ENCODE results near the gene MEGF11.

MEGF11 gene

DNA sequence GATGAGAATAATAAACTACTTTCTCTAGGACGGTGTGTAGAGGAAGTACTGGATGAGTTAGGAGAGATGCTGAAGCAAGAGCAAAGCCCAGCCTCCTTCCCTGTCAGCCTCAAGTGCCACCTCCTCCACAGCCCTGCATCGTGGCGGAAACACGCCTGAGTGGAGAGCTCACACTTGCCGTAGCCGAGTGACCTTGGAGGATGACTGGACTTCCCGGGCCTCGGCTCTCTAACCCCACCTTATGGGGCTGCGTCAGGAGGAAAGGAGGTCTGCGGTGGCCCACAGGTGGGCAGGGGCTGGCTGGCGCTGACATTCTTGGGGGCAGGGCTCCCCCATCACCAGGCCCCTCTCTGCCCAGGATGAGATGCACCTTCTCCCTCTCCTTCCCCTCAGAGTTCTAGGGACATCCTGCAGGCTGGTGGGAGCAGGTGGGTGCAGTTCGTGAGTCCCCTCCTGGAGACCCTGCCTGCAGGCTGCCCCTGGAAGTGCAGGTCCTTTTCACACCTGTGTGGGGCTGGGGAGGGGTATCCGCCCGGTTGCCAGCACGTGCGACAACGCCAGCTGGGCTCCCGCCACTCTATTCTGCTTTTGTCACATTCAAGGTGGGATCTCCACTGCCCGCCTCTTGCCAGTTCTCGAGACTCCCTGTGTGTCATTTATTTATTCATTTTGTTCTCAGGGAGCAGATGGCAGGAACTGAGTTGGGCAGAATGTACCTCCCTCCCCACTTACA, 175.2 kb downstream of the MEGF11 start:
- no peak for DNase-seq

- DNase-seq, result no peak
Observed at GRCh38 chr15:66077320-66077663, 176.3 kb downstream of the MEGF11 start.

DNA sequence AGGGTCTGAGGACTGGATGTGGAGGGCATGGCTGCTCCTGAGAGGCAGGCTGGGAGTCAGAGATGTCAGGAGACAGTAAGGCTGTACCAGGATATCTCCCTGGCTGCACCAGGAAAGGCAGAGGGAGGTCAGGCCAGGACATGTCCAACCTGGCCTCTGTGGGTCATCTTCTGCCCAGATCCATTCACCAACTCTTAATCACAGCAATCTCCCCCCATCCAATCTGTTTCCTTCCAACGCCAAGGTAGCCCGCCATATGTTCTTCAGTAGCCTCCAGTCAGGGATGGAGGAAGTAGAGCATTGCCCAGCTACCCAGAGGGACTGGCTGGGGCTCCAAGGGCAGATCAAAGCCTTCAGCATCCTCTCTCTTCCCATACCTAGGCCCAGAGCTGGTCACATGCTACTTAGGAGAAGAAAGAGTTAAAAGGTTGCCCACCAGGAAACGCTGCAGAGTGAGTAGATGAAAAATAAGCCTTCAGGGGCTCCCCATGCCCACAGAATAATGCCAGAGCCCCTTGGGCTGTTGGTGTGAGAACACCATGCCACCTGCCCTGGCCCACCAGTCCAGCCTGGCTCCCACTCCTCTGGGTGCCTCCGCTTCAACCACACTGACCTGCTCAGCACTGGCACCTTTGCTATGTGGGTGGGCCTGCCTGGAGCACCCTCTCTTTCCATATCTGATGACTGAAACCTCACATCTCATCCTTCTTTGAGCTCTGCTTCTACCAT, 176.8 kb downstream of the MEGF11 start:
- no peak for DNase-seq

GRCh38 chr15:66075947-66076346, 177.6 kb downstream of the MEGF11 start:
- DNase-seq, result no peak

GRCh38 chr15:66072616-66073361, 180.8 kb downstream of the MEGF11 start:
- no peak for DNase-seq

GRCh38 chr15:66071921-66072295, 181.6 kb downstream of the MEGF11 start:
- DNase-seq, result no peak

DNA sequence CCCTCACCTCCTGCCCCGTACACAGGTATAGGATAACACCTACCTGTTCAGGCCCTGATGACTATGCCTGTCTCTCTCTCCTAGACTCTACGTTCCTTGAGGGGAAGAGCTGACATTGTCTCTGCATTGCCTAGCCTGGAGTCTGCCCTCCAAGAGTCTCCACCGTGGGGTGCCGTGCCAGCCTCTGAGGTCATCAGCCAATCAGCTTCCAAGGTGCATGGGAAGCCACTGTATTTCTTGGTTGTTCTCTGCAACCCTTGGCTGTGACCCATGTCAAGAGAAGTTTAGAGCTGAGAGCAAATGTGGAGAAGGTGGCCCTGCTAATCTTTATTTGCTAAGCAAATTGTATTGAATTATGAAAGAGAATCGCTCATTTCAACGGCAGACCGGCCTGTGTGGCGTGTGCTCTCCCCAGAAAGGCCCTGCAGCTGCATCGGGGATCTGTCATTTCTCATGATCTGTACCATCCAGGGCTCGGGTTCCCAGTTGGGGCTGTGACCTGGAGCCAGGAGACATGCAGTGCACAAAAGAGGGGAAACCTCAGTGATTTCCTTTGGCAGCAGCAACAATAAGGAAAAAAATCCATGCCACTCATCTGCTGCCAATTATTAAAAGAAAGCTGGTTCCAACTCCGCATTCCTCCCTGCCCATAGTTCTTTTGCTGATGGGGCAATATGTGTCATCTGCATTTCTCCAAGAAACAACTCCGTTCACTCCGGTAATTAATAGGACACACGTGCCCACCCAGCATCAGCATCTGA, 182.2 kb downstream of the MEGF11 start:
- no peak for DNase-seq

DNA sequence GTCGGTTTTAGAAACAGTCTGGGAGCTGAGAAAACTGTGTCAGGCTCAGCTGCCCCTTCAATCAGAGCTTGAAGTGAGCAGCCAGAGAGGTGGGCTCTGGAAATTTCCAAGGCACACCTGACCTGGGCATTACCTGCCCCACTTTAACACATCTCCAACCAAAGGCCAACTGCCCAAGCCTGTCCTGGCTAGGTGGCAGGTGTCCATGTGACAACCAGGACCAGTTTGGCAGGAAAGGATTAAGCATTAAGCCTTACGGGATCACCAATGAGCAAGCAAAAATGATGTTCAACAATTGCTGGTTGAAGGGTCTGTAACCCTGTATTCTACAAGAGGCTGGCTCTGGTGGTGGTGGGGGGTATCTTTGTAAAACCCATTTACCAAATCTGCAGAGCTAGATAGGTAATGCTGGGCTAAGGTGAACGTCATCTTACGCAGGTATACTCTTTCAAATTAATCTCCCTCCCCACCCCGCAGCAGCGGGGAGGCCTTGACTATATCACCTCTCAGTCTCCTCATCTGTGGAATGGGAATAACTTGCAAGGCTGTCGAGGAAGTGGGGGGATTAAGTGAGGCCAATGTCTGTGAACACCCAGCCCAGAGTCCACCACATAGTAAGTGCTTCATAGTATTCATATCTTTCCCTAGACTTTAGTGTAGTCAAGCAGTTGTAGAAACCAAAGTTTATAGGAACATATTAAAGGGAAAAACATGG, 183.2 kb downstream of the MEGF11 start:
- no peak for DNase-seq

GRCh38 chr15:66069751-66070150, 183.8 kb downstream of the MEGF11 start:
- DNase-seq, result no peak

DNA sequence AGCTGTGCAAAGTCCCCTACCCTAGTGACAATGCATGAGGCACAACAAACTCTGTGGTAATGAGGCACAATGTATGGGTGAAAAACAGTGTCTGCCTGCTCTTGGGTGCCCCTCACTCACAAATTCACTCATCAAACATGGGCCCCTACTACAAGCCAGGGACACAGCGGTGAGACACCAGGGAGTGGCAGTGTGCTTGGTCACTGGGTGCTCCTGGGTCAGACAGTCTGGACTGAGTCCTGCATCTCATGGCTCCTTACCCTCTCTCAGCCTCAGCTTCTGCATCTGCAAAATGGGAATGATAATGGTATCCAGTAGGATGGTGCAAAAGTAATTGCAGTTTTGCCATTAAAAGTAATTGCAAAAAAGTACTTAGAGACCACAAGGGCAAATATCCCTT, 184.7 kb downstream of the MEGF11 start:
- no peak for DNase-seq

- no peak for DNase-seq
Observed at GRCh38 chr15:66067687-66068086, 185.9 kb downstream of the MEGF11 start.

DNA sequence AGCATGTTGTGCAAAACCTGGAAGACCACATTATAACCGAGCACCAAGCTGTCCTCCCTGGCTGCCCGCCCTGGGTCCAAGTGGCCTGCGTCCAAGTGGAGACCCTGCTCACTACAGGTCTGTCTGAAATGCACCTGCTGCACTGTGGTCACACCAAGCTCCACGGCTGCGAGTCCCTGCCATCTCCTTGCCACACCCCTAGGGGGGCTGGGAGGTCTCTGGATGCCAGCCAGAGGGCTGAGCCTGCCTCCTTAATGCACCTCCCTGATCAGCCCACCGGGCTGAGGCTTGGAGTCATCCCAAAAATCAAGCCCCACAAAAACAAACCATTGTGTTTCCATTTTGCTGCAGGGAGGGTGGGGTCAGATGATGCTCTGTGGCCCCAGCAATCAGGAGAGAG, 187.1 kb downstream of the MEGF11 start:
- DNase-seq, result no peak

- DNase-seq, result no peak
Observed at GRCh38 chr15:66066005-66066404, 187.5 kb downstream of the MEGF11 start.

- no peak for DNase-seq
Observed at GRCh38 chr15:66065325-66065724, 188.2 kb downstream of the MEGF11 start.

DNA sequence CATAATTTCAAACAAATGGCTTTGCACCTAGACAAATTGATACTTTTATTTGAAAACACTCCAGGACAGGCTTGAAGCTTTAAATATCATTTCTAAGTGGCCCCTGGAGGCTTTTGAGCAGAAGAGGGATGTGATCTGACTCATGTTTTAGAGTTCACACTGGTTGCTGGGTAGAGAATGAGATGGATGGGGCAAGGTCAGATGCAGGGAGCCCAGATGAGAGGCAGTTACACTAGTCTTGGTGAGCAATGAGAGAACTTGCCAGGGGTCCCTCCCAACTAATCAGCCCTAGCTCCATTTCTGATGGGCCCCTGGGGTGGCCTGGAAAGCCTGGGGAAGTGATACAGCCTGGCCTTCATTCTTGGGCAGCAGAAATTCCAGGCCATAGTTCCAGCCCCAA, 190.4 kb downstream of the MEGF11 start:
- DNase-seq, result no peak

- DNase-seq, result no peak
Observed at GRCh38 chr15:66057089-66057488, 196.5 kb downstream of the MEGF11 start.

- no peak for DNase-seq
Observed at GRCh38 chr15:66053991-66054390, 199.6 kb downstream of the MEGF11 start.

DNA sequence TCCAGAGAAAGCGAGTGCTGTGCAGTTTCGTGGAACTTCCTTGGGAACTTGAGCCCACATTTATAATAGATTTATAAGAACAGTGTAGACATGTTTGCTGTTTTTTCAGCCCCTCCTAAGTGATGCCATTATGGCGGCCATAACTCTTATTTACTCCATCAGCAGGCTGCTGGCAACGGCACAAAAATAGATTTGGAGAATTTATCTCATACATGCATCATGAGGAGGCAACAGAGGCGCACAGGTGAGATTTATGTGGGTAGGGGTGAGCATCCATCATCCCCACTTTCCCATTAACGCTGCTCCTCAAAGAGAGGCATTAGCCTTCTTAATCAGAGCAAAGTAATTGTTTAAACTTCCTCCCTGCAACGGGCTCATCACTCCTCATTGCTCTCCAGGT, 201.7 kb downstream of the MEGF11 start:
- peak; percentile 28 for DNase-seq

GRCh38 chr15:66050264-66050663, 203.3 kb downstream of the MEGF11 start:
- no peak for DNase-seq

DNA sequence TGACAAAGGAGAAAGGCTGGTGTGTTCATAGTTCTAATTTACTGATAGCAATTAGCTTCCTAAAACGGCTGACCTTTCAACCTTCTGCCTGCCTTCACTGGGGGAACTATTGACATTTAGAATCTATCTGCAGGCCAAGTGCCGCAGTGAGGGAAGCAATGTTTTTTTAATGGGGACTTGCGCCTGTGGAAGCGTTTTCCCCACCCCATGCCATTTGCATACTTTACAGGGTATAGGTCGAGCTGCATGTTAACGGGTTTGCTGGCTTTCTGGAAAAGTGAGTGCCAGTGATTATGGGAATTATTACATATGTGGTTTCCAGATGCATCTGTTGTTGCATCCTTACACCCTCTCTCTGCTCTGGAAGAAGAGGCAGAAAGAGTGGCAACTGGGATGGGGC, 204.2 kb downstream of the MEGF11 start:
- DNase-seq, result no peak

- DNase-seq, result no peak
Observed at GRCh38 chr15:66047321-66048024, 206.1 kb downstream of the MEGF11 start.

GRCh38 chr15:66046751-66047150, 206.8 kb downstream of the MEGF11 start:
- DNase-seq, result peak; percentile 23

All from COR-L47 (cell line).